Erythroblast (primary cell): ENCODE measurements around the gene AFAP1.

Source experiments
- GATA1 ChIP-seq: IDR thresholded peaks from 2 replicates; pipeline ENCODE4 v1.6.1; 2011; ENCODE audit warnings: low read depth, mild to moderate bottlenecking, control low read depth, low read length, moderate library complexity
- POLR2A ChIP-seq: IDR thresholded peaks from 2 replicates; pipeline ENCODE4 v1.6.1; 2011; ENCODE audit warnings: mild to moderate bottlenecking, low read length

DNA sequence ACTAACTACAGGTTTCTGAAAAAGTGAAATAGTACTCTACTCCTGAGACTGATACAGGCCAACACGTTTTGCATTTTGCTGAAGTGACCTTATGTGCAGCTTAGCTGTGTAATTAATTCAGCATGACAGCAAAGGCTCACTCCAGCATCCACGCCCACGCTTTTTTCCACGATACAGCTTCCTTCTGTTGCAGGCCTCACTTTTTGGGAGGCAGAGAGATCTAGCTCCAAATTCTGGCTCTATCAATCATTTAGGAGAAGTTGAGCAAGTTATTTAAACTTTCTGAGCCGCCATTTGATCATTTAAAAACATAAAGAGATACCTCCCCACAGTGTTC lies 160.3 kb downstream of the AFAP1 start:
- TF ChIP-seq POLR2A (no peak), GATA1 (no peak)
